Common myeloid progenitor, CD34-positive (primary cell): ENCODE measurements around the gene CCDC61.

Source experiments
- CTCF ChIA-PET: fragments of 350-600 bp; sonication (Branson Sonifier 250); formaldehyde crosslinking; loops from one replicate; lab custom pipeline; 2021; ENCODE audit warnings: antibody characterized with exemption; lab: Charles Lee
- POLR2A ChIA-PET: fragments of 350-600 bp; sonication (Branson Sonifier 250); formaldehyde crosslinking; loops from one replicate; lab custom pipeline; 2021; ENCODE audit warnings: antibody characterized with exemption; lab: Charles Lee
- DNase-seq, 3 donors: peaks; one replicate each; pipeline versions ENCODE4 v3.0.0 to v3.0.0-alpha.2; 2013
- H3K27ac ChIP-seq, 2 experiments: 1 replicate in 1 of 2; 2 replicates in 1 of 2; pipeline ENCODE4 v1.7.0; 2013; ENCODE audit warnings: inconsistent platforms in 2 of 2, low read length in 2 of 2, mild to moderate bottlenecking in 2 of 2, low read depth in 1 of 2, moderate library complexity in 1 of 2; ENCODE audit not compliant: severe bottlenecking in 2 of 2, insufficient read depth in 1 of 2, poor library complexity in 1 of 2
- H3K27me3 ChIP-seq, 5 experiments: replicated peaks in 2 of 5; 1 replicate in 3 of 5; 2 replicates in 2 of 5; pipeline versions ENCODE4 v1.6.1 to v1.7.0; 2013; ENCODE audit warnings: low read length in 4 of 5, mild to moderate bottlenecking in 2 of 5, moderate library complexity in 2 of 5, inconsistent platforms in 1 of 5; ENCODE audit not compliant: insufficient read depth in 5 of 5, control insufficient read depth in 4 of 5
- H3K36me3 ChIP-seq, 4 experiments: 1 replicate in 2 of 4; 2 replicates in 2 of 4; pipeline versions ENCODE4 v1.6.1 to v1.7.0; 2013; ENCODE audit warnings: low read length in 3 of 4, control low read depth in 1 of 4, mild to moderate bottlenecking in 1 of 4; ENCODE audit not compliant: control insufficient read depth in 4 of 4, insufficient read depth in 4 of 4
- H3K4me1 ChIP-seq, 4 experiments: 1 replicate in 3 of 4; 2 replicates in 1 of 4; pipeline versions ENCODE4 v1.6.1 to v1.7.1; 2013; ENCODE audit warnings: low read length in 3 of 4, mild to moderate bottlenecking in 3 of 4, control low read depth in 1 of 4, inconsistent platforms in 1 of 4, moderate library complexity in 1 of 4; ENCODE audit not compliant: control insufficient read depth in 4 of 4, insufficient read depth in 4 of 4; ENCODE audit errors: control extremely low read depth in 1 of 4
- H3K4me3 ChIP-seq, 7 experiments: 1 replicate in 4 of 7; 2 replicates in 3 of 7; pipeline versions ENCODE4 v1.5.1 to v1.7.0; 2013; ENCODE audit warnings: mild to moderate bottlenecking in 7 of 7, low read length in 6 of 7, moderate library complexity in 6 of 7, inconsistent platforms in 2 of 7, low read depth in 2 of 7, control low read depth in 1 of 7; ENCODE audit not compliant: insufficient read depth in 4 of 7, control insufficient read depth in 1 of 7; ENCODE audit errors: extremely low read depth in 1 of 7
- H3K9me3 ChIP-seq, 5 experiments: 1 replicate in 4 of 5; 2 replicates in 1 of 5; pipeline versions ENCODE4 v1.6.1 to v1.7.1; 2013; ENCODE audit warnings: low read length in 4 of 5, mild to moderate bottlenecking in 2 of 5, inconsistent platforms in 1 of 5, low read depth in 1 of 5, moderate library complexity in 1 of 5; ENCODE audit not compliant: control insufficient read depth in 4 of 5, insufficient read depth in 2 of 5; ENCODE audit errors: control extremely low read depth in 1 of 5
- WGBS: methylation state at CpG from one replicate; pipeline ENCODE4 v1.1.5; 2013; ENCODE audit not compliant: insufficient coverage; 5-methylcytosine and 5-hydroxymethylcytosine counted together

The CCDC61 gene

GRCh38 chr19:46036744-46037128 lies 41.5 kb downstream of the CCDC61 start:
- POLR2A ChIA-PET, result no interaction called here
- Histone ChIP-seq H3K36me3 (no peaks in the 10 kb centered on the region), H3K27ac (no peak overlapping the region), H3K27me3 (peaks cover 0 to 60% (median 4%) of the 10 kb centered on the region in 5 experiments), H3K4me1 (no peaks in the 10 kb centered on the region), H3K9me3 (peaks cover 0 to 8% (median 2%) of the 10 kb centered on the region in 5 experiments), H3K4me3 (no peak overlapping the region)
- CTCF ChIA-PET, result interaction anchor here (0.8 kb wide), 1 partner anchor 153 kb away, joined by 3 read pairs; no protein-coding TSS in a partner anchor
- DNase-seq, result no peak
- WGBS, result 29% methylated on average over 1 of the region's 3 CpGs

GRCh38 chr19:46040125-46040524 lies 44.9 kb downstream of the CCDC61 start:
- DNase-seq, result no peak
- POLR2A ChIA-PET, result interaction anchor here (0.6 kb wide), 1 partner anchor 383 kb away, joined by 4 read pairs; no protein-coding TSS in a partner anchor
- Histone ChIP-seq H3K36me3 (no peaks in the 10 kb centered on the region), H3K4me3 (no peak overlapping the region), H3K27ac (no peak overlapping the region), H3K27me3 (peaks cover 3 to 59% (median 15%) of the 10 kb centered on the region in 5 experiments), H3K4me1 (no peaks in the 10 kb centered on the region), H3K9me3 (peaks cover 0 to 7% (median 2%) of the 10 kb centered on the region in 5 experiments)
- WGBS, result 98% methylated on average over 5 of the region's 6 CpGs
- CTCF ChIA-PET, result no interaction called here

- POLR2A ChIA-PET, result no interaction called here
- Histone ChIP-seq H3K27me3 (peaks cover 3 to 62% (median 18%) of the 10 kb centered on the region in 5 experiments), H3K27ac (no peak within 1 kb of the TSS), H3K4me1 (no peaks in the 10 kb centered on the region), H3K36me3 (no peaks in the 10 kb centered on the region), H3K9me3 (peaks cover 0 to 7% (median 2%) of the 10 kb centered on the region in 5 experiments), H3K4me3 (no peak within 1 kb of the TSS)
- WGBS, result 80% methylated on average over 5 of the region's 7 CpGs
- DNase-seq, result no peak
- CTCF ChIA-PET, result no interaction called here
Measured at GRCh38 chr19:46040952-46041500, 45.8 kb downstream of the CCDC61 start, which contains the start of gene IGFL4. IGFL4 (minus strand) TSS chr19:46041002; CDS start chr19:46040962, 40 bp downstream.

- H3K36me3 ChIP-seq, result no peaks in the 10 kb centered on the region
- 100% methylated on average over 1 of the region's 5 CpGs for WGBS
- POLR2A ChIA-PET, result interaction anchor here (0.6 kb wide), 1 partner anchor 380 kb away, joined by 3 read pairs; no protein-coding TSS in a partner anchor
- peaks cover 0 to 5% (median 2%) of the 10 kb centered on the region in 5 experiments for H3K9me3 ChIP-seq
- no peaks in the 10 kb centered on the region for H3K4me1 ChIP-seq
- CTCF ChIA-PET, result interaction anchor here (1.1 to 2.4 kb wide), 3 partner anchors 10 to 19 kb away, joined by 3 to 16 read pairs (median 5); partner anchors contain the start of gene PGLYRP1
- peaks cover 3 to 66% (median 20%) of the 10 kb centered on the region in 5 experiments for H3K27me3 ChIP-seq
- no peak overlapping the region for H3K4me3 ChIP-seq
- no peak overlapping the region for H3K27ac ChIP-seq
- DNase-seq, result no peak
Measured at GRCh38 chr19:46042252-46042883, 47.1 kb downstream of the CCDC61 start.

GRCh38 chr19:46043519-46043918 lies 48.3 kb downstream of the CCDC61 start:
- Histone ChIP-seq H3K36me3 (no peaks in the 10 kb centered on the region), H3K4me1 (no peaks in the 10 kb centered on the region), H3K4me3 (no peak overlapping the region), H3K27ac (no peak overlapping the region), H3K9me3 (peaks cover 0 to 5% (median 2%) of the 10 kb centered on the region in 5 experiments), H3K27me3 (peaks cover 3 to 69% (median 23%) of the 10 kb centered on the region in 5 experiments)
- DNase-seq, result no peak
- ChIA-PET POLR2A (no interaction called here), CTCF (interaction anchor here (1.5 to 2.4 kb wide), 3 partner anchors 11 to 216 kb away, joined by 3 to 16 read pairs (median 5); no protein-coding TSS in a partner anchor)
- 100% methylated on average over 1 of the region's 1 CpG for WGBS

GRCh38 chr19:46049597-46049996 lies 54.3 kb downstream of the CCDC61 start:
- 40% methylated on average over 7 of the region's 7 CpGs for WGBS
- Histone ChIP-seq H3K36me3 (no peaks in the 10 kb centered on the region), H3K27ac (no peak overlapping the region), H3K9me3 (peaks cover 0 to 5% (median 0%) of the 10 kb centered on the region in 5 experiments), H3K27me3 (peaks cover 2 to 74% (median 12%) of the 10 kb centered on the region in 5 experiments), H3K4me1 (no peaks in the 10 kb centered on the region), H3K4me3 (no peak overlapping the region)
- ChIA-PET CTCF (interaction anchor here (1.2 to 1.8 kb wide), 3 partner anchors 10 to 29 kb away, joined by 3 to 4 read pairs (median 4); no protein-coding TSS in a partner anchor), POLR2A (no interaction called here)
- no peak for DNase-seq

GRCh38 chr19:46052896-46053295 lies 57.6 kb downstream of the CCDC61 start:
- H3K36me3 ChIP-seq, result no peaks in the 10 kb centered on the region
- no peak overlapping the region for H3K27ac ChIP-seq
- ChIA-PET CTCF (no interaction called here), POLR2A (no interaction called here)
- no peak overlapping the region for H3K4me3 ChIP-seq
- peaks cover 6 to 73% (median 7%) of the 10 kb centered on the region in 5 experiments for H3K27me3 ChIP-seq
- H3K9me3 ChIP-seq, result no peaks in the 10 kb centered on the region
- WGBS, result 76% methylated on average over 4 of the region's 4 CpGs
- no peak for DNase-seq
- H3K4me1 ChIP-seq, result no peaks in the 10 kb centered on the region
